ENCODE data around the gene TLN1.

DNA sequence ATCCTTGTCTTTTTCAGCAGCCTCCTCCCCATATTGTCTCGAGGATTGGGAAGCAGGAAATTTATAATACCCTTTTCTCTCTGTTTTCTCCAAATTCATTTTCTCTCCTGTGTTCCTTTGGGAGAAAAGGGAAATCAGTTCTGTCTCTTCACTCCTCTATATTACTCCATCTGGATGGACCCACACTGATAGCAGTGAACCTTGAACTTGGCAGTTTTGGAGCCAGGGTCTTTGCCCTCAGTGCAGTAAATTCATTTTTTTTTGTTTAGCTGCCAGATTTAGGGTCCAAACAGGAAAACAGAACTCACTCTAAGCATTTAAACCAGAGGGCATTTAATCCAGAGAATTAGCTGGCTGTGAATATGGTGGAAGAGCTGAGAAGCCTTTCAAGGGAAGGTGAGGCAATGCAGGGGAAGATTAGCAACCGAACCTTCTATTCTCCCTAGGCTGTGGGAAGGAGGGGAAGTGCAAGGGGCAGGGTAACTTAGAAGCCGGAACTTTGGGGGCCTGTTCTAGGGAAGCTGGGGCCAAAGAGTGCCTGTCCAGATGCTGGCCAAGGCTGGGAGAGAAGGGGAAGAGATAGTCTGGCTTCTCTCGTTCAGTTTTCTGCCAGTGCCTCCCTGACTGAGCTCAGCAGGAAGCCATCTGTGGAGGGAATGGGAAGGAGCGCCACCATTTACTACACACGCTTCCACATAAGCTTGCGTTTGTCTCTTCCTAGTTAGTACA, 43.1 kb upstream of the TLN1 start:
- TF ChIP-seq POLR2A (IDR thresholded peaks at IDR 0.05; ENCODE audit: control extremely low read depth in 1 of 2, low read depth in 2 of 2, low read length in 2 of 2) (no peak), CEBPB (IDR thresholded peaks at IDR 0.05; ENCODE audit: low read depth, low read length) (no peak), SP1 (IDR thresholded peaks at IDR 0.05; ENCODE audit: low read depth, low read length) (no peak), TBP (IDR thresholded peaks at IDR 0.05; ENCODE audit: low read depth, low read length) (no peak)
- TF ChIP-seq, protein P1, sequence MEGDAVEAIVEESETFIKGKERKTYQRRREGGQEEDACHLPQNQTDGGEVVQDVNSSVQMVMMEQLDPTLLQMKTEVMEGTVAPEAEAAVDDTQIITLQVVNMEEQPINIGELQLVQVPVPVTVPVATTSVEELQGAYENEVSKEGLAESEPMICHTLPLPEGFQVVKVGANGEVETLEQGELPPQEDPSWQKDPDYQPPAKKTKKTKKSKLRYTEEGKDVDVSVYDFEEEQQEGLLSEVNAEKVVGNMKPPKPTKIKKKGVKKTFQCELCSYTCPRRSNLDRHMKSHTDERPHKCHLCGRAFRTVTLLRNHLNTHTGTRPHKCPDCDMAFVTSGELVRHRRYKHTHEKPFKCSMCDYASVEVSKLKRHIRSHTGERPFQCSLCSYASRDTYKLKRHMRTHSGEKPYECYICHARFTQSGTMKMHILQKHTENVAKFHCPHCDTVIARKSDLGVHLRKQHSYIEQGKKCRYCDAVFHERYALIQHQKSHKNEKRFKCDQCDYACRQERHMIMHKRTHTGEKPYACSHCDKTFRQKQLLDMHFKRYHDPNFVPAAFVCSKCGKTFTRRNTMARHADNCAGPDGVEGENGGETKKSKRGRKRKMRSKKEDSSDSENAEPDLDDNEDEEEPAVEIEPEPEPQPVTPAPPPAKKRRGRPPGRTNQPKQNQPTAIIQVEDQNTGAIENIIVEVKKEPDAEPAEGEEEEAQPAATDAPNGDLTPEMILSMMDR (IDR thresholded peaks at IDR 0.05; ENCODE audit: control extremely low read depth in 1 of 3, insufficient read depth in 1 of 3, low read depth in 1 of 3, low read length in 3 of 3) = no peak
